Measurements from ENCODE around the gene TBATA.

TBATA gene

GRCh38 chr10:70740406-70741288 is 44.5 kb downstream of the TBATA start:
- no peak for DNase-seq

DNA sequence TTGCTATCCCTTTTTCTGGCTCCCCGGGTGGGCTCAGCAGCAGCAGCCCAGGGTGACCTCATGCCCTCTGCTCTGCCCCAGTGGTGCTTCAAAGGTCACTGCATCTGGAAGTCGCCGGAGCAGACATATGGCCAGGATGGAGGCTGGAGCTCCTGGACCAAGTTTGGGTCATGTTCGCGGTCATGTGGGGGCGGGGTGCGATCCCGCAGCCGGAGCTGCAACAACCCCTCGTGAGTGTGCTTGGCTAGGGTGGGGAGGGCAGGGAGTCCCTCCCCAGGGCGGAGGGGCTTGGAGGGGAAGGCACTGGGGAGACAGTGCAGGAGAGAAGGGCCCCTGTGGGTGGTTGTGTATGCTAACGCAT is 46.4 kb downstream of the TBATA start:
- no peak for DNase-seq

GRCh38 chr10:70738006-70738760 is 47.0 kb downstream of the TBATA start:
- no peak for DNase-seq

- DNase-seq, result no peak
Measured at GRCh38 chr10:70737250-70737649, 47.9 kb downstream of the TBATA start.

DNA sequence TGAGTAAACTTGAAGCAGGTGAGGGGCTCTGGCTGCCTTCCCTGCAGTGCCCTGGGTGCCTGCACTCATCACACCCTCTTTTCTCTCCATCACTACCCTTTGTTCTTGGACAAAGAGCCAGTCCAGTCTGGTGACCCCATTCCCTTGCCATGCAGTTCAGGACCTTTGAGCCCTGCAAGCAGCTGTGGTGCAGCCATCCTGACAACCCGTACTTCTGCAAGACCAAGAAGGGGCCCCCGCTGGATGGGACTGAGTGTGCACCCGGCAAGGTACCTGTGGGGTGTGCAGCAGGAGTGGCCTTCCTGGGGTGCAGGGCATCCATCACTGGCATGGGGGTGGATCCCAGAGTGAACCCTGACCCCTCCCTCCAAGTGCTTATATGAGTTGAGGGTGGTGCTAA is 48.7 kb downstream of the TBATA start:
- DNase-seq, result no peak

GRCh38 chr10:70735161-70735560 is 50.0 kb downstream of the TBATA start:
- no peak for DNase-seq

DNA sequence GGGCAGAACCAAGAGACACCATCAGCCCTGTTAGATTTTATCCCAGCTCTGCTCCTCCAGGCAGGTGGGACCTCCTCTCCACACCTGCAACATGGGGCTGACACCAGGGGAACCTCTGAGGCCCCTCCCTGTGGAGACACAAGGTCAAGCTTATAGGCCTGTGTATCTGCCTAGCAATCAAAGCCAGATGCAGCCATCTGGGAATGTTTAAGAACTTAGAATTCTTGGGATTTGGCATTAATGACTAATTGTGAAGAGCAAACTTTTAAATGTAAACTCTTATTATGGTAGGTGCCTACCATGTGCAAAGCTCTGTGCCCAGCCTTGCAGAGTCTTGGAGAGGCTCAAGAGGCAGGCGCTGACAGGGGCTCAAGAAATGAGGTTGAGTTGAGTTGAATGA is 52.1 kb downstream of the TBATA start:
- DNase-seq, result no peak

GRCh38 chr10:70732569-70732968 is 52.6 kb downstream of the TBATA start:
- no peak for DNase-seq

GRCh38 chr10:70730955-70731354 is 54.2 kb downstream of the TBATA start:
- DNase-seq, result no peak

DNA sequence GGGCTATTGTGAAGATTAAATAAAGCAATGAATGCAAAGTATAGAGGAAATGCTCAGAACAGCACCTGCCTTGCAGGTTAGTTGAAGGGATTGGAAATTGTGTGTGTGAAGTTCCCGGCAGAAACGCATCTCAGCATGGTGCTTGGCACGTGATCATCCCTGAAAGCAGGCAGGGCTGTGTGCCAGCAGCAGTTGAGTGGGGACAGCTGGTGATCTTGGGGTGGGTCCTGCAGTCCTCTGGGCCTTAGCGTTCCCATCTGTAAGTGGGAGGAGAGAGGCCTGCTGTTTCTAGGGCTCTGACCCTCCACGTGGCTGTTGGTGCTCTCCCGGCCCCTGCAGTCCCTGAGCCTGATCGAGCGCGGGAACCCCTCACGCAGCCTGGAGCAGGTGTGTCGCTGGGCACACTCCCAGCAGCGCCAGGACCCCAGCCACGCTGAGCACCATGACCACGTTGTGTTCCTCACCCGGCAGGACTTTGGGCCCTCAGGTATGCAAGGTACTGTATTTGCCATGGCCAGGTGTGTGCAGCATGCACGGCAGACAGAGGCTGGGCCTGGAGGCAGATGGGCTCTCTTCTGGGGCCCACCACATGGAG is 55.3 kb downstream of the TBATA start:
- DNase-seq, result no peak

- DNase-seq, result no peak
Measured at GRCh38 chr10:70728328-70728727, 56.8 kb downstream of the TBATA start.

DNA sequence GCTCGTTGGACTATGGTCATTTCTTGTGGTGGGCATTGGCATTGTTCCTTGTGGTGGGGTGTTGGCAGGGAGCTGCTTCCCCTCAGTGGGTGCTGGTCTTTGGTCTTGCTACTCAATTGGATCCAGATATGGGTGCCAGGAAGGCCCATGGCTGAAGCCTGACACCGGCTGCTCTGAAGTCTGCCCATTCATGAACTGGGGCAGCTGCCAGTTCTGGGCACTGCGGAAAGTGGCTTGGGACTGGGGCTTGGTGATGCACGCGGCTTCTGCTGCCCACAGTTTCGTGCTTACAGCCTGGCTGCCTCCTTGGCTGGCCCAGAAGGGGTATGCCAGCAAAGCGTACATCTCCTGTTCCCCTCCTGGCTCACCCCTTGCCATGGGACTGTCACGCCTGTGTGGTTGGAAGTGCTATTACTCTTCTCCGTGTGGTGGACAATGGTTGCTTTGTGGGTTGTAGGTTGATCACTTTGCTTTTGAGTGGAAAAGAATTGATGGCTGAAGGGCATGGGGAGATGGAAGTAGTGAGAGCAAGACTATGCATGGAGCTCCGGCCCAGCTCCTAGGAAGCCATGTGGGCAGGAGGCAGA is 58.2 kb downstream of the TBATA start:
- DNase-seq, result no peak

- no peak for DNase-seq
Measured at GRCh38 chr10:70723771-70724170, 61.4 kb downstream of the TBATA start.

- DNase-seq, result no peak
Measured at GRCh38 chr10:70722820-70723424, 62.3 kb downstream of the TBATA start.

Measured in CD4-positive, alpha-beta T cell treated with Interleukin-17A for 1 hour (primary cell).